ENCODE measurements around the gene NAXD. TPM values are rescaled to one million over a fixed set of nuclear protein-coding genes. Genes with fewer than 3 reads are reported as not detected.
A peak's percentile ranks its signal among the peaks of the same experiment; 100 is the strongest.

Gene NAXD
- total and polyA plus RNA-seq, 12 donors, result 48.5 to 107 (median 62.9) TPM

DNA sequence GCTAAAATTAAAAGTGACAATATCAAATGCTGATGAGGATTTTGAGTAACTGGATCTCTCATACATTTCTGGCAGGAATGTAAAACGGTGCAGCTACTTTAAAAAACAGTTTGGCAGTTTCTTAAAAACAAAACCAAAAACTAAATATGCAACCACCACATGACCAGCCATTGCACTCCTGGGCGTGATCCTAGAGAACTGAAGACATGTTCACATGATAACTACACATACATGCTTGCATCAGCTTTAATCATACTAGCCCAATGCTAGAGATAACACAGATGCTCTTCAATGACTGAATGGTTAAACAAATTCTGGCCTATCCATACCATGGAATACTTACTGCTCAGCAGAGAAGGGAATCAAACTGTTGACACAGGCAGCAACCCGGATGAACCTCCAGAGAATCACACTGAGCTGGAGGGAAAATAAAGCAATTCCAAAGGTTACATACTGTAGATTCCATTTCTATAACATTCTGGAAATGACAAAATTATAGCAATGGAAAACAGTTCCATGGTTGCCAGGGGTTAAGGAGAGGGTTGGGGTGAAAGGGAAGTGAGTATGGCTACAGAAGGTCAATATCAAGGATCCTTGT lies 25.5 kb upstream of the NAXD start:
- no peak for TF ChIP-seq POLR2A (IDR thresholded peaks at IDR 0.05)
- TF ChIP-seq, protein P1, sequence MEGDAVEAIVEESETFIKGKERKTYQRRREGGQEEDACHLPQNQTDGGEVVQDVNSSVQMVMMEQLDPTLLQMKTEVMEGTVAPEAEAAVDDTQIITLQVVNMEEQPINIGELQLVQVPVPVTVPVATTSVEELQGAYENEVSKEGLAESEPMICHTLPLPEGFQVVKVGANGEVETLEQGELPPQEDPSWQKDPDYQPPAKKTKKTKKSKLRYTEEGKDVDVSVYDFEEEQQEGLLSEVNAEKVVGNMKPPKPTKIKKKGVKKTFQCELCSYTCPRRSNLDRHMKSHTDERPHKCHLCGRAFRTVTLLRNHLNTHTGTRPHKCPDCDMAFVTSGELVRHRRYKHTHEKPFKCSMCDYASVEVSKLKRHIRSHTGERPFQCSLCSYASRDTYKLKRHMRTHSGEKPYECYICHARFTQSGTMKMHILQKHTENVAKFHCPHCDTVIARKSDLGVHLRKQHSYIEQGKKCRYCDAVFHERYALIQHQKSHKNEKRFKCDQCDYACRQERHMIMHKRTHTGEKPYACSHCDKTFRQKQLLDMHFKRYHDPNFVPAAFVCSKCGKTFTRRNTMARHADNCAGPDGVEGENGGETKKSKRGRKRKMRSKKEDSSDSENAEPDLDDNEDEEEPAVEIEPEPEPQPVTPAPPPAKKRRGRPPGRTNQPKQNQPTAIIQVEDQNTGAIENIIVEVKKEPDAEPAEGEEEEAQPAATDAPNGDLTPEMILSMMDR (IDR thresholded peaks at IDR 0.05), result no peak
- Histone ChIP-seq H3K9me3 (replicated peaks in 1 of 3) (no peaks in the 10 kb centered on the region), H3K27ac (no peak overlapping the region), H3K4me1 (replicated peaks in 1 of 2) (no peaks in the 10 kb centered on the region), H3K36me3 (replicated peaks in 1 of 2) (no peaks in the 10 kb centered on the region), H3K27me3 (no peaks in the 10 kb centered on the region), H3K4me3 (no peak overlapping the region)
- WGBS, 4 donors, result 64 to 80% (median 72%) methylated on average over 3 of the region's 3 CpGs
- DNase-seq, result no peak
- intact Hi-C loops (cut with DNase I), result loop anchor here in 1 of 2 donors (10.0 kb wide), 1 partner anchor 235 kb away; no protein-coding TSS in a partner anchor

DNA sequence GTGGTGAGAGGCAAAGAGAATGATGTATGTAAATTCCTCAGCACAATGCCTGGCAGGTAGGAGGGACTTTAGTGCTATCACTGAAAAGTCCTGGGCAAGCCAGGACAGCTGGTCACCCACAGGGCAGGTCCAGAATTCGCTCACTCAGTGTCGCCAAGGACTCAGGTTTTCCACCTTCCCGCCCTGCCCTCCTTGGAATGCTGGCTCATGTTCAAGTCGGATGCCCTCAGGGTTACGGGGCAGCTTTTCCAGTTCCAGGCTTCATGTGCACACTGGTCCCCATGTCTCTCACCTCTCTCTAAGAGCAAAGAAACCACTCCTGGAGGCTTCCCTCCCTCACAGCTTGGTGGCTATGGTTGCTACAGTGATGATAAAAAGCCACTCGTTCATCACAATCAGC lies 24.8 kb upstream of the NAXD start:
- TF ChIP-seq POLR2A (IDR thresholded peaks at IDR 0.05), result no peak
- TF ChIP-seq, protein P1 (IDR thresholded peaks at IDR 0.05), result no peak
- intact Hi-C loops (cut with DNase I), result loop anchor here in 1 of 2 donors (10.0 kb wide), 1 partner anchor 234 kb away; no protein-coding TSS in a partner anchor

DNA sequence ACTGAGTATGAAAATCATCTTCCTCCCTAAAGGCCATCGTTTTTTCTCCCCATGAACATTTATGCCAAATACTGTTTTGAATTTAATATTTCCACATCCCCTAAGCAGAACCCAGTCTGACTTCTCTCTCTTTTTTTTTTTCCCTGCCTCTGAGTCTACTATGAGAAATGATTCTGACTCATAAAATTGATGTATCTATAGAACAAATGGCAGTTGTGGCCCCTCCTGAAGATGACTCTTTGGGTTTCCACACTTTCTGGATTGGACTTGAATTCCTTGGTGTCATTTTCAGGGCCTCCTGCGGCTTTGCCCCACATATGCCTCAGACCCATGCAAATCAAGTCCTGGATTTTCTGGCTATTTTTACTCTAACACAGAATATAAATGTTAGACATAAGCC lies 22.7 kb upstream of the NAXD start:
- TF ChIP-seq POLR2A (IDR thresholded peaks at IDR 0.05), result no peak
- TF ChIP-seq, protein P1 (IDR thresholded peaks at IDR 0.05), result no peak
- DNase-seq, result no peak
- H3K27me3 ChIP-seq, result no peaks in the 10 kb centered on the region
- no peak overlapping the region for H3K27ac ChIP-seq
- no peaks in the 10 kb centered on the region for H3K36me3 ChIP-seq (replicated peaks in 1 of 2)
- 56 to 73% (median 61%) methylated on average over 2 of the region's 2 CpGs for WGBS, 4 donors
- H3K4me1 ChIP-seq (replicated peaks in 1 of 2), result no peaks in the 10 kb centered on the region
- H3K9me3 ChIP-seq (replicated peaks in 1 of 3), result no peaks in the 10 kb centered on the region
- no peak overlapping the region for H3K4me3 ChIP-seq
- intact Hi-C loops (cut with DNase I), result loop anchor here in 1 of 2 donors (10.0 kb wide), 1 partner anchor 232 kb away; no protein-coding TSS in a partner anchor

More for the DNA sequence above, 24.8 kb upstream of the NAXD start:
- H3K36me3 ChIP-seq (replicated peaks in 1 of 2), result no peaks in the 10 kb centered on the region
- no peaks in the 10 kb centered on the region for H3K27me3 ChIP-seq
- no peak overlapping the region for H3K27ac ChIP-seq
- no peaks in the 10 kb centered on the region for H3K9me3 ChIP-seq (replicated peaks in 1 of 3)
- DNase-seq, result no peak
- no peaks in the 10 kb centered on the region for H3K4me1 ChIP-seq (replicated peaks in 1 of 2)
- 68 to 80% (median 77%) methylated on average over 6 of the region's 6 CpGs for WGBS, 4 donors
- no peak overlapping the region for H3K4me3 ChIP-seq

DNA sequence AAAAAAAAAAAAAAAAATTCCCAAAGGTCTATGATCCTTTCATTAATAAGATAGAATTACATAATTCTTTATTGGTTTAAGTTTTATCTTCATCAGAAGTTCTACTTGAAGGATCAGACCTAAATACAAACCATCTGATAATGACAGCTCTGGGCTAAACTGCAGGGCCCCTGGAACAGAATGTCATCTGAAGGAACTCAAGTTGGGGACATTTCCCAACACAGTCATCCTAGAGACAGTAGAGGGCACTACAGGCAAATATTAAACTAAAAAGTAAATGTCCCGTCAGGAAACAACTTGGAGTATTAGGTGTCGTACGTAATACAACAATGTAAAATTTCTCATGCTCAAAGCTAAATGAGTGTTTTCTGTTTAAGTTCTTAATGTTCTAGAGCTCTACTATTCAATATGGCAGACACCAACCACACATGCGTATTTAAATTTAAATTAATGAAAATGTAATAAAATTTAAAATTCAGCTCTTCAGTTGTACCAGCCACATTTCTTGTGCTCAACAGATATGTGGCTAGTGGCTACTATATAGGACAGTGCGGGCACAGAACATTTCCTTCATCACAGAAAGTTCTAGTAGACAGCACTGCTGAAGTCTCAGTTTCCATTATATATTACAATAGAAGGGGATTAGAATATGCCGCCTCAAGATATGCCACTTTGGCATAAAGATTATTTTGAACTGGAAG lies 21.8 kb upstream of the NAXD start:
- Histone ChIP-seq H3K27me3 (no peaks in the 10 kb centered on the region), H3K36me3 (replicated peaks in 1 of 2) (no peaks in the 10 kb centered on the region), H3K4me3 (no peak overlapping the region), H3K27ac (no peak overlapping the region), H3K4me1 (replicated peaks in 1 of 2) (no peaks in the 10 kb centered on the region), H3K9me3 (replicated peaks in 1 of 3) (no peaks in the 10 kb centered on the region)
- WGBS, 4 donors, result 37 to 43% (median 41%) methylated on average over 6 of the region's 6 CpGs
- intact Hi-C loops (cut with DNase I), result loop anchor here in 1 of 2 donors (10.0 kb wide), 1 partner anchor 231 kb away; no protein-coding TSS in a partner anchor
- TF ChIP-seq POLR2A (IDR thresholded peaks at IDR 0.05), result no peak
- TF ChIP-seq, protein P1 (IDR thresholded peaks at IDR 0.05), result peak; percentile 51 to 86 (median 75)
- DNase-seq, result peak in 6 of 7 donors; percentile 26 to 59 (median 41)
